Bronchial epithelial cell (primary cell): Measurements from ENCODE around the gene IDH3G. TPM values are rescaled to one million over a fixed set of nuclear protein-coding genes. Genes with fewer than 3 reads are reported as not detected.
A peak's percentile ranks its signal among the peaks of the same experiment; 100 is the strongest.

Experiments
- DNase-seq: peaks from one replicate; pipeline ENCODE4 v3.0.0-alpha.2; 2010; ENCODE audit warnings: low read depth
- FAIRE-seq: peaks from 2 replicates; lab custom pipeline; 2011; peaks lifted over from hg19 to GRCh38; lab: Jason Lieb, UNC
- H3K27me3 ChIP-seq: 2 replicates; pipeline ENCODE4 v1.5.1; 2011; ENCODE audit warnings: low read length; ENCODE audit not compliant: control insufficient read depth, insufficient read depth
- H3K36me3 ChIP-seq: 2 replicates; pipeline ENCODE4 v1.5.1; 2011; ENCODE audit warnings: low read length; ENCODE audit not compliant: control insufficient read depth, insufficient read depth
- H3K4me3 ChIP-seq: 2 replicates; pipeline ENCODE4 v1.5.1; 2011; ENCODE audit warnings: mild to moderate bottlenecking, low read depth, low read length, control low read depth
- CTCF ChIP-seq: IDR thresholded peaks from 2 replicates; pipeline ENCODE4 v1.5.1; 2011; ENCODE audit warnings: mild to moderate bottlenecking, moderate library complexity, low read length, control low read depth, inconsistent platforms; ENCODE audit not compliant: insufficient read depth, severe bottlenecking
- total RNA-seq: library from RNA; depleted of rRNA; stranded (reverse); fragments of >200 nt; gene quantifications from 2 replicates; pipeline ENCODE4 v1.2.1, GENCODE V29; 2014

IDH3G gene
- total RNA-seq, 1 donor from 2014 or later = 26.3 TPM

DNA sequence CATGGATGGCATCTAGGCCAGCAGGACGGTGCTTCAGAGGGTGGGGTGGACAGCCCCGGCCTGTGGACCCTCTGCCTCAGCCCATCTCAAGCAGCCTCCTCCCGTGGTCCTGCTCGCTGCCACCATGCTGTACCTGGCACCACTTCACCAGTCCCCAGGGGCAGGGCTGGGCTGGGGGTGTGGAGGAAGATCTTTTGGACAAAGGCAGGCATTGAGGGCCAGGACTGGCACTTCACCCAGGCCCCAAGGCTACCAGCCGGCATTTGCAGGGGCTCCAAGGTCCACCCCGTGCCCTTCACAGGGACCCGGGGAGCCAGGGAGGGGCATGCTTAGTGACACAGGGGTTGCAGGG, 29.4 kb downstream of the IDH3G start:
- Histone ChIP-seq H3K36me3 (peaks cover 4% of the 10 kb centered on the region), H3K4me3 (peak overlapping the region; percentile 52), H3K27me3 (no peaks in the 10 kb centered on the region)
- DNase-seq (no peak), FAIRE-seq (no peak)
- no peak for TF ChIP-seq CTCF

DNA sequence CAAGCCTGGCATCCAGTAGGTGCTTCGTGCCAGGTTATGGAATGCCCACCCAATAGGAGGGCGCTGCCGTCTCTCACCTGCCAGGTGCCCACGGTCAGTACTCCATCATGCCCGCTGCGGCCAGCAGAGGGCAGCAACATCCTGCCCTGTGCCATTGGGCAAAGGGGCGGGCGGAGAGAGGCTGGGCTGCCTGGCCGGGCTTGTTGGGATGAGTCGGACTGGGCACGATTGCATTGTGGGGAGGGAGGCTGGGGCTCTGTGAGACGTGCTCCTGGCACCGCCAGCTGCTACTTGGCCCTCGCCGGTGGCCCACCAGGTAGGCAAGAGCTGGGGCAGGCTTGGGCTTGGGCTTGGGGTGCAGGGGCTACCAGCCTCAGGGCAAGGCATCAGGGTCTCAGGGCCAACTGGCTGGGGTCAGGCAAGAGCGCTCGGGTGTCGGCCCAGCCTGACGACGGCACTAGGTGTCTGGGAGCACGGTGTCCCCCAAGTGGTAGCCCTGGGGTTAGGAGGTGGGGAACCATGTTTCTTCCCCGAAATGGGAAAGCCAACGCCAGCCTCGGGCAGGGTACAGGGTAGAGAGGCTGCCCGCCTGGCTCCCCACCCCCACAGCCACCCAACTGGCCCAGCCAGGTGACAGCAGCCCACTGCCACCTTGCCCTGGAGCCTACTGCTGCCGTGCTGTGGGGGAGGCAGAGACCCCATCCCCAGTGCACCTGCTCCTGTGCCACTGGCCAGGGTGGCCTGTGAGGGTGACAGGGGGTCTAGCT, 30.0 kb downstream of the IDH3G start, which contains the start of gene PLXNB3:
Gene PLXNB3, plus strand, starts transcription at position 261 of the 767 bp plus-strand sequence. CDS start 1,287 bp downstream, outside the sequence.
- Histone ChIP-seq H3K36me3 (peaks cover 3% of the 10 kb centered on the region), H3K4me3 (peak within 1 kb of the TSS; percentile 52), H3K27me3 (no peaks in the 10 kb centered on the region)
- FAIRE-seq (no peak), DNase-seq (peak; percentile 68)
- TF ChIP-seq CTCF = peak; percentile 86

DNA sequence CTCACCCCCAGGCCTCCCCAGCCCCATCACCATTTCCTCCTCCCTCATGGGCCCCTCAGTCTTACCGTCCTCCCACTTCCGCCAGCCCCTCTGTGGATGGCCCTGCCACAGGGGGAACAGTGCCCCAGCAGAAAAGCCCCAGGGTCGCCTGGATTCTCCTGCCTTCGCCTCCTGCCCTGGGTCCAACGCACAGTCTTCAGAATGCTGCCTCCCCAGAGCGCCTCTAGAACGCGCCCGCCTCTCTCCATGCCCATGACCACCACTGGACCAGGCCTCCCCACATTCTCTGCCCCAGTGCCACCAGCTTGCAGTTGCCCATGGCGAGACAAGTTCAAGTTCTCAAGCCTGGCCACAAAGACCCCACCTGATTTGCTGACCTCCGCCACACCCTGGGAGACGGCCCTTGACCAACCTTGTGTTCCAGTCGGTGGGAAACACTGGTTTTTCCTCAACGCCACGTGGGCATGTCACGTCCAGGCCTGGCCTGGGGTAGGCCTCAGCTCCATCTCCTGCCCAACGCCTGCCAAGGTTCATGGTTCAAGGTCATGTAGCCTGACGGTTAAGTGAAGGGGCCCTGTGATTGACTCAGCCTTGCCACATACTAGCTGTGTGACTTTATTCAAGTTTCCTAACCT, 30.8 kb downstream of the IDH3G start:
- TF ChIP-seq CTCF = no peak
- no peak for DNase-seq
- no peak overlapping the region for H3K4me3 ChIP-seq
- FAIRE-seq = no peak
- H3K27me3 ChIP-seq = no peaks in the 10 kb centered on the region
- H3K36me3 ChIP-seq = peaks cover 1% of the 10 kb centered on the region

GRCh38 chrX:153762626-153763173, 31.5 kb downstream of the IDH3G start:
- FAIRE-seq (no peak), DNase-seq (no peak)
- H3K4me3 ChIP-seq = no peak overlapping the region
- H3K27me3 ChIP-seq = no peaks in the 10 kb centered on the region
- TF ChIP-seq CTCF = no peak
- no peaks in the 10 kb centered on the region for H3K36me3 ChIP-seq

- no peaks in the 10 kb centered on the region for H3K36me3 ChIP-seq
- no peak for FAIRE-seq
- DNase-seq = no peak
- no peak for TF ChIP-seq CTCF
- no peaks in the 10 kb centered on the region for H3K27me3 ChIP-seq
- no peak overlapping the region for H3K4me3 ChIP-seq
These were observed 32.3 kb downstream of the IDH3G start for GRCh38 chrX:153761863-153762262.
